GM21528 (cell line): ENCODE results near the gene AOC1.
"Not testable (repeated sequence)": the region's sequence is repeated elsewhere in the genome, so short reads cannot be mapped to it uniquely, and the experiment has no call there.

ENCODE experiments used
- ATAC-seq: cut with Tn5 transposase; IDR thresholded peaks from one replicate; pipeline ENCODE4 v1.9.1; 2021; ENCODE audit warnings: mild to moderate bottlenecking, moderate library complexity; ENCODE audit not compliant: unreplicated experiment, low FRiP score

AOC1 gene

DNA sequence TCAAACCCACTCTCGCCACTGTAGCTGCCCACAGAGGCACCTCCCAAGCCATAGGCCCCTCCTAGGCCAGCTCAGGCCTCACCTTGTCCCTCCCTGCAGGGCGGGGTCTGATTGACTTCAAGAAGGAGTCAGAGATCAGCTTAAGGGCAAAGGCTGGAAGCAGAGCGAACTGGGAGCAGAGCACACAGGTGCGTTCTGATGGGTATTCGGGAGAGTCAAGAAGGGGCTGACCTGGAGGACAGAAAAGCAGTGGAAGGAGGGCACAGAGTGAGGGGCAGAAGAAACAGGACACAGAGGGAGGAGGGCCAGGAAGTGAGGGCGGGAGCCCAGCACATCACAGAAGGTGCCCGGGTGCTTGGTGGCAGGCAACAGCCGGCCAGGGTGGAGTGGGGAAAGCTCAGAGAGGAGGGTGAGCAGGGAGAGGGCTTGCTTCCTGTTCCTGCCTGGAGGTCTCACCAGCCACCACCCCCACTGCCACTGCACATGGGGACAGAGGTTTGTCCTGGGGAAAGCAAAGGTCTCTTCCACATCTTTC, at the start of gene AOC1:
Gene AOC1 (plus strand): TSS at position 147 of the 535 bp plus-strand sequence. CDS start 3,954 bp downstream, outside the sequence.
- no peak for ATAC-seq

- ATAC-seq = no peak
Observed at GRCh38 chr7:150803161-150803860, 49.0 kb upstream of the AOC1 start.

DNA sequence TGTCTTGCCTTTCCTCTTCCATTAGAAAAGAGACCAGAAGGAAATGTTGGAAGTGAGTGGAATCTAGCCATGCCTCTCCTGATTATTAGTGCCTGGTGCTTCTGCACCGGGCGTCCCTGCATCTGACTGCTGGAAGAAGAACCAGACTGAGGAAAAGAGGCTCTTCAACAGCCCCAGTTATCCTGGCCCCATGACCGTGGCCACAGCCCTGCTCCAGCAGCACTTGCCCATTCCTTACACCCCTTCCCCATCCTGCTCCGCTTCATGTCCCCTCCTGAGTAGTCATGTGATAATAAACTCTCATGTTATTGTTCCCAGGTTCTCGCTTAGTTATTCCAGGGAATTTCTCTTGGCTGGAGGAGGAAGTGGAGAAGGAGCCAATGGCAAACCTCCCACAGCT, 47.5 kb upstream of the AOC1 start:
- ATAC-seq = no peak

GRCh38 chr7:150805864-150806263, 46.5 kb upstream of the AOC1 start:
- ATAC-seq = no peak

DNA sequence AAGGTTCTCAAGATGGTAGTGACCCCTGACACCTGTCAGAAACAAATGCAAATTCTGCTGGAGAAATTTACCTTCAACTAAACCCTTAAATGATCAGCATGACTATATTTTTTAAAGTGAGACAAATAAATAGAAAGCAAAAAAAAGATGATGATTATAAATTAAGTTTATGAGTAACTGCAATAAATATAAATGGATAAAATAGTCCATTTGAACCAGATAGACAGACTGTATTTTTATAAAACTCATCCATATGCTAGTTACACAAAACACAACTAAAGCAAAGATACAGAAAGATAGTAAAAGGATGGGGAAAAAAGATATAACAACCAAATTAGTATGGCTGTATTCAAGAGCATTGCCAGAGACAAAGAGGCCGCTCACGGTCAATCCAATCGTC, 45.9 kb upstream of the AOC1 start:
- no peak for ATAC-seq

- ATAC-seq = no peak
Observed at GRCh38 chr7:150806863-150807262, 45.5 kb upstream of the AOC1 start.

DNA sequence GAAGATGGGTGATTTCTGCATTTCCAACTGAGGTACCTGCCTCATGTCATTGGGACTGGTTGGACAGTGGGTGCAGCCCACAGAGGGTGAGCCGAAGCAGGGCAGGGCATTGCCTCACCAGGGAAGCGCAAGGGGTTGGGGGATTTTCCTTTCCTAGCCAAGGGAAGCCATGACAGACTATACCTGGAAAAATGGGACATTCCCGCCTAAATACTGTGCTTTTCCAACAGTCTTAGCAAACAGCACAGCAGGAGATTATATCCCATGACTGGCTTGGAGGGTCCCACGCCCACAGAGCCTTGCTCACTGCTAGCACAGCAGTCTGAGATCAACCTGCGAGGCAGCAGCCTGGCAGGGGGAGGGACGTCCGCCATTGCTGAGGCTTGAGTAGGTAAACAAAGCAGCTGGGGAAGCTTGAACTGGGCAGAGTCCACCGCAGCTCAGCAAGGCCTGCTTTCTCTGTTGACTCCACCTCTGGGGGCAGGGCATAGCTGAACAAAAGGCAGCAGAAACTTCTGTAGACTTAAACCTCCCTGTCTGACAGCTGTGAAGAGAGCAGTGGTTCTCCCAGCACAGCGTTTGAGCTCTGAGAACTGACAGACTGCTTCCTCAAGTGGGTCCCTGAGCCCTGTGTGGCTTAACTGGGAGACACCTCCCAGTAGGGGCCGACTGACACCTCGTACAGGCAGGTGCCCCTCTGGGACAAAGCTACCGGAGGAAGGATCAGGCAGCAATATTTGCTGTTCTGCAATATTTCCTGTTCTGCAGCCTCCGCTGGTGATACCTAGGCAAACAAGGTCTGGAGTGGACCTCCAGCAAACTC, 44.5 kb upstream of the AOC1 start:
- not testable (repeated sequence) for ATAC-seq

- ATAC-seq = no peak
Observed at GRCh38 chr7:150814328-150815001, 37.9 kb upstream of the AOC1 start.

- ATAC-seq = no peak
Observed at GRCh38 chr7:150818971-150819370, 33.3 kb upstream of the AOC1 start.

- no peak for ATAC-seq
Observed at GRCh38 chr7:150820148-150820547, 32.2 kb upstream of the AOC1 start.

DNA sequence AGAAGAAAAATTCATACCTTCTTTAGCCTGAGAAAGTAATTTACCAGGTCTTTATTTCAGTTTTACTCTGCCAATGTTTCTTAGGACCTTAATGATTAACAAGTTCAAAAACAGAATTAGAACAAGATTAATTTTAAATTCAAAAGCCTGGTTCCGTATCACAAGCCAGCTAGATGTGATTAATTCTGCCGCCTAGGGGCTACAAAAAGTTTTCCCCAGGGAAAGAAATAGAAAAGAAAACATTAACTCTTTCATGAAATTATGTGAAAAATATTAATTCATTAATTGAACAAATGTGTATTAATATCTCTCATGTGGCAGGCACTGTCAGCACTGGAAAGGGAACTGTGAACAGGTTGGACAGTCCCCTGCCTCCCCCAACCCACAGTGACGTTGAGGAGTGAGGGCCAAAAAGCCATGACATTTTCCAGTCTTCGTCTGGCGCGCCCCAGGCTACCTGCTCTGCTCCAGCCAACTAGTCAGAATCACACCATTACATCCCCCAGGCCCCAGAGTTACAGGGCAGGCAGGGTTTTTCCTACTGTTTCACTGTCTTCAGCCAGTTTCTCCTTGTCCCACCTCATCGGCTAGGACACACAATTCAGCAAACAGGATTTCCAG, 31.6 kb upstream of the AOC1 start:
- ATAC-seq = no peak

GRCh38 chr7:150823043-150823442, 29.3 kb upstream of the AOC1 start:
- no peak for ATAC-seq

GRCh38 chr7:150823484-150824126, 28.7 kb upstream of the AOC1 start:
- ATAC-seq = no peak

DNA sequence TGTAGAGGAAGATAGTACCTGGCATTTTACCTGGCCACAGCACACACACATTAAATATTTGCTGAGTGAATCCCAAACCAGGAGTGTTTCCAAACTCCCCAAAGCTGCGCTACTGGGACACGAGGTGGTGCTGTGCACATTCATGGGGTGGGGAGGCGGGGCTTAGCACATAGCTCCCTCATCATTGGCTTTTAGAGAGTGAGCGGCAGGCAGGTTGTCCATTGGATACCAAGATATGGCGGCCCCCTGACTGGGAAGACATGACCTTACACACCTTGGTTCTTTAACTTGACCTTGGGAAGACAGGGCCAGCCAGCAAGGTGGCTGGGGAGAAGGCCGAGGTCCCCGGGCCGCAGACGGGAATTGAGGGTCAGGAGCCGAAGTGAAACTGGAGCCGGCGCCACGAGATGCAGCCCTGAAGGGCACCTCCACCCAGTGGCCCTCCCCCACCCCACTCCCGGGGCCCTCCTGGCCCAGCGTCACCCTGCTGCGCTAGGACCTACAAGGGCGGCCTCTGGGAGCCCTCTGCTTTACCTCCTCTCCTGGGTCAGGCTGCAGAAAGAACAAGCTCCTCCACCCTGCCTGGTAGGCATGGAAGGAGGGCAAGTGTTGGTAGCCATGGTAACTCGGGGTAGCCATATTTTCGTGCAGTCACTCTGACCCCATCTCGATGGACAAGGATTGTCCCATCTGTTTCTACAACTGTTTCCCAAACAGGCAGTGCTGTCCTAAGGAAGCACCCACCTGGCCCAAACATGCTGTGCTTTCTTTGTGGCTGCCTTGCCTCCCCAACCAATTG, 27.7 kb upstream of the AOC1 start:
- ATAC-seq = no peak

GRCh38 chr7:150826061-150826849, 26.1 kb upstream of the AOC1 start:
- ATAC-seq = no peak

GRCh38 chr7:150828384-150828783, 23.9 kb upstream of the AOC1 start:
- no peak for ATAC-seq

GRCh38 chr7:150829426-150829825, 22.9 kb upstream of the AOC1 start:
- no peak for ATAC-seq

DNA sequence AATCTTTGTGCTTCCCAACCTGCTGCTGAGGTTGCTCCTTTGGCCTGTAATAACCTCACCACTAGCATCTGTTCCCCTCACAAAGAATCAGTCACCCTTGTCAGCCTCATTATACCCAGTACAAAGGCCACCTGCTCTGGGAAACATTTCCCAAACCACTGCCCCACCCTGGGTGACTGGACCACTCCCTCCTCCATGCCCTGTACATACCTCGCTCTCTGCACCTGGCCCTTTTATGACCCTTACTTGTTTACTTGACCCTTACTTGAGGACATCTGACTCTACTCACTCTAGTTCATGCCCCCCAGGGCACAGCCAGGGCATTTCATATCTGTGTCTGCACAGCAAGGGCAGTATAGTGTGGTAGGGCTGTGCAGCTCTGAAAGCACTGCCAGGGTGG, 21.4 kb upstream of the AOC1 start:
- ATAC-seq = no peak

GRCh38 chr7:150831851-150832250, 20.5 kb upstream of the AOC1 start:
- no peak for ATAC-seq
